DMS 273 treated with DMSO at 0.1 percent for 48 hours (cell line): ENCODE measurements around the gene CNST.
"Not testable (repeated sequence)": the region's sequence is repeated elsewhere in the genome, so short reads cannot be mapped to it uniquely, and the experiment has no call there.

Source experiments
- DNase-seq: peaks from one replicate; lab custom pipeline; 2025; lab: John Stamatoyannopoulos, UW

CNST gene

DNA sequence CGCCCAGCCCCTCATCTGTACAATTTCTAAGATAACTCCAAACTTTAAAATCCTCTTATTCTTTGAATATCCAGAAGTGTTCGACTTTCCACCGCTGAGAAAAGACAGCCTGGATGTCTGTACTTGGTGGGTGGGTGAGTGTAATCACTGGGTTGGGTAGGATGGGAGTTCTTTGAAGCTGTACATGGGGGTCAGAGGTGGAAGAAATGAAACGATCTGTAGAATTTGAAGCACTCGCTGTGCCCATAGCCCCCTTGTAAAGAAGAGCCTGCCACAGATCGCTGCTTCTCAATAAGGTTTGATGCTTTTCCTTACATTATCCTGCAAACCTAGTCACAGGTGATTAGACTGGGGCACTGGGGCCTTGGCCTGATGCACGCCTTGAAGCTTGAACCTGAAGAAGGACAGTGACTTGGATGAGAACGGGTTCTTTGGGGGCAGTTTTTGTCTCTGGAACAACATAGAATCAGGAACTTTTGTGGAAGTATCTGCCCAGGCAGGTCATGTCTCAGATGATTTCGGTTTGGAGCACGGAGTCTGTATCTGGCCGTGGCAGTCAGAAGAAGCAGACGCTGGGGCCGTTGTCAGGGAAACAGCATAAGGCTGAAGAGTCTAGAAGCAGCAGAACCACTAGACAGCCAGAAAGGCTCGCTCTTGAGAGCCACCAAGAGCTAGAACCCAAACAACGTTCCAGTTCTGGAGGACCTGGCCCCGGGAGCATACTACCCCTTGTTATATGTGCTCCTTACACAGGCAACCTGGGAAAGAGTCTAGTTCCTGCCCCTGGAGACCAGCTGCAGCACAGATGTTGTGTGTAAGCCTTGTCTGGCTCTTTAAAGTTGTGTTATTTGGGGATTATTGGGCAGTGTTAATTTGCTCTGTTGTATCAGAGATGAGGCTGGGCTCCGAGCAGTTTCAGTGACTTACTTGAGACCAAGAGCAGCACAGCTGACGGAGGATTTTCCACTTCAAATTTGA lies 112.8 kb downstream of the CNST start:
- no peak for DNase-seq

DNA sequence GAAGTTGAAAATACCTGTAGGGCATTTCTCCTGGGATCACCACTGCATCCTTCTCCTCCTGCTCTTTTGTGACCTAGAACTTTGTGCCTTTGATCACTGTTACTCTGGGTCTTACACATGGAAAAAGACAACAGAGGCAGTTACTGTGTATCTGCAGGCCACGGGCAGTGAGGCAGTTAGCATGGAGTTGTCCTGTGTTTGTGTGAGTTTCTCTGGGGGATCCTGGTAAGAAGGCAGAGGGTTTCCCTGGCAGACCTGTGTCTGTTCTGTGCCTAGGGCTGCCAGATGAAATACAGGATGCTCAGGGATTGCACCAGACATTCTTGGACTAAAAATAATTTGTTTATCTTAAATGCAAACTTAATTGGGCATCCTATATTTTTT lies 113.5 kb downstream of the CNST start:
- DNase-seq: no peak

DNA sequence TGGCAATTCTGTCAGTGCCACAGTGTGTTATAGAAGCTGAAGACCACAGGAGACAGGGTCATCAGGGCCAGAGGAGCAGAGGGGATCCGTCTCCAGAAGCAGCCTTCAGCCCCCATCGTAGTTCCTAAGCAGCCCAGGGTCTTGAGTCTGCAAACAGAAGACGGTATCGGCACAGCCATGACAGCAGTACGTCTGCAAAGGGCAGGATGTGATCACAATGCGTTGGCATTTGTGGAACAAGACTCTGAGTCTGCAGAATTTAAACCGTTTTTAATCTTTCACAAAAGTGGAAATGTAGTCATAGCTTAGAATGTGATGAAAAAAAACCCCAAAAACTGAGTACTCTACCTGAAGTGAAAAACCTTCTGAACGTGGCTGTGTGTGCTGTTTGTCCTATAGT lies 113.9 kb downstream of the CNST start:
- DNase-seq: no peak

DNA sequence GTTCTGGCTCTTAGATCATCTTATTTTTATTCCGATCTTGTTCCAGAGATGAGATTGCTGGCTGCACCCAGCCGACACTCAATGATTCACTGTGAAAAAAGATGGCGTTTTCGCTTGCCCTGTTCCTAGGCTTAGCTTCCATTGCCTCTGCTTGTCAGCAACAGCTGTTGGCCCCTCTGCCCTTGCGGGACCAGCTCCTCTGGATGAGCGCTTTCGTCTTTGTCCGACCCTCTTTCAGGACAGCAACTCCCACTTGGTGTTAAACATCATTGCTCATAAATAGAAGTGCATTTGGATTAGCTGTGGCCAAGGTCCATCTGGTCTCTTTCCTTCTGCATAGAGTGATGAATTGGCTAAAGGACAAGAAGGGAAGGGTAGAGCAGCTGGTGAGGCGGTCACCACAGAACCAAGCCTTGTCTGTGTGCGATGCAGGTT lies 114.5 kb downstream of the CNST start:
- peak; percentile 55 for DNase-seq

DNA sequence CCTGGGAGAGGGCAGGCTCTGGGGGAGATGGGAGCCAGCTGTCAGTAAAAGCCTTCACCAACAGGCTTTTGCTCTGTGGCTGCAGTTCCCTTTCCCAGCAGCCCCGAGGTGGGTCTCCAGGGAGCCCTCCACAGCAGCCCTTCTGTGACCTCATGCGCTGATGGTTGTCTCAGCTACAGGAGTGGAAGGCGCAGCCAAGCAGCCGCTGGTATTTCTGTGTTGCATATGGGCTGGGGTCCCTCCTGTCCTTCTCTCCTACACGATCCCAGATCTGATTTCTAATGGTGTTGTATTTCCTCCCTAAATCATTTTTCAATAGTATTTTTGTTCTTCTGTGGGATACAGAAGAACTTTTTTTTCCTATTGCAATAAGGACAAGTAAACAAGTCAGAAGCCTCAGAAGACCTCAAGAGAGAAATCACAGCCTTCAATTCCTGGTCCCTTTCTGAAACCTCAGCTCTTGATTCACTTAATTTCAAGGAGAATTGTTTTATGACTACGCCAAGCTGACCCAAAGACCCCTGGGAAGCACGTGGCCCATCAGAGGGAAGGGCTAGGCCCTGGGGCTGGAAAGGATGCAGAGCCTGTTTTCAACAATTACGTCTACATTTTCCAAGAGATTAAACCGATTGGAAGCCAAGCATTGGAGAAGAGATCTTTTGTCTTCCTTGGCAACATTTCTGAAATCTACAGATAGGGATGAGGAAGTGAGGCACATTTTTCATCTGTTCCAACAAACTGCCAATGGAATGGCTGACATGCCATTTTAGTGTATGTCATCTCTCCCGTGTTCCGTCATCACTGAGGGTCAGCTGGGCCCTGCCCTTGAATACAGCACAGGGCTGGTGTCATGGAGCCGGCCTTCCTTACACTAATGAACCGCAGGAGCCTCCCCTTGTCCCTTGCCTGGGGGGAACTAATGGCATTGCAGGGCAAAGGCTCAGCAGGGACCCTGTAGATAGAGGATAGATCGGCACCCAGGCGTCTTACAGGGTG lies 115.9 kb downstream of the CNST start:
- peak; percentile 42 for DNase-seq

DNA sequence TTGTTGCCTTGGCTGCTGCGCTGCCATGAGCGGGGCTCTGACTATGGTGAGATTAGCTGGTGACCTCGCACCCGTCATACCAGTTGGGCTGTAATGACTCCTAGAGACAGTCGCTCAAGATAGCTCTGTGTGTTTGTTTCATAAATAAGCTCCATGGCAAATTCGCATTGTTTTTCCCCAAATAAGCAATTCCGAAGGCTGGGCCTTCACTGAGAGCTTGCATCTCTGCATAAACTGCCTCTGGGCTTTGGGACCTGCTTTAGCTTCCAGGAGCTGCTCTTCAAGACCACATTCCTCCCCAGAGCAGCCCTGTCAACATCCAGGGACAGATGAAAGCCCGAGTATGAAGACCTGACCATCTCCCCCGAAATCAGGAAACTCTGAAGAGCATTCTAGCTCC lies 117.3 kb downstream of the CNST start:
- no peak for DNase-seq

DNA sequence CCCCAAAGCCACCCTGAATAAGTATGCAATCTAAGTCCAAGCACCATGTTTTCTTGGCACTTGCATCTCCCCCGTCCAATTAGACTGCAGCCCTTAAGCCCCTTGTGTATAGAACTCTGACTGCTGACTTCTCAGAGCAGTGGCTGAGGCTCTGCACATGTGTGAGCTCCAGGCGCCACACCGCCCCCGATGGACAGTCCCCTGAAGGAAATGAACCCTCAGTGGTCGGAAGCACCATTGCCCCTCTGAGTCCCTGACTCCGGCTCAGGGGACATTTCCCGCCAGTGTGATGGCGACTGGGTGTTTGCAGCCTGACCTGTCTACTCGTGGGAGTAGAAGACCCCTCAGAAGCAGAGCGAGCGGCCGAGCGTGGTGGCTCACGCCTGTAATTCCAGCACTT lies 120.7 kb downstream of the CNST start:
- DNase-seq: no peak

DNA sequence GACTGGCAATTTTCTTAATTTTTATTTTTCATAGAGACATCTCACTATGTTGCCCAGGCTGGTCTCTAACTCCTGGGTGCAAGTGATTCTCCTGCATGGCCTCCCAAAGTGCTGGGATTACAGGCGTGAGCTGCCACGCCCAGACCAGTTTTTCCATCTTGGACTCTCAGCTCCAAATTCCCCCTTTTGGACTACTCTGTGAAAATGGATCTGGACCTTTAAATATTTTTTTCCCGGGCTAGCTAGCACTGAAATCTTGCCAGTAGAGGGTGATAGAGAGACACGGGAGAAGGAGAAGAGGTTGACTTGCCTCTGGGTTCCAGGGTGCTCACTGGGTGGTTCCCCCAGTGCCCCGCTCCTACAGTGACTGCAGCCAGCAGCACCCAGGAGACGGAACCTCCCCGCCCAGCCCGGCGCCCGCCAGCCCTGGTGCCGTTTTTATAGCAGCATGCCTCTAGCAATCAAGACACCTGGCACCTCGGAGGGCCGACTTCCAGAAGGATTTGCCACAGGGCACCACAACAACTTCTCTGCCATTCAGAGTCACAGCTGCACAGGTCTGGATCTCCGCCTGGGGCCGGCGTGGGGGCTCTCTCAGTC lies 123.3 kb downstream of the CNST start:
- peak; percentile 77 for DNase-seq

DNA sequence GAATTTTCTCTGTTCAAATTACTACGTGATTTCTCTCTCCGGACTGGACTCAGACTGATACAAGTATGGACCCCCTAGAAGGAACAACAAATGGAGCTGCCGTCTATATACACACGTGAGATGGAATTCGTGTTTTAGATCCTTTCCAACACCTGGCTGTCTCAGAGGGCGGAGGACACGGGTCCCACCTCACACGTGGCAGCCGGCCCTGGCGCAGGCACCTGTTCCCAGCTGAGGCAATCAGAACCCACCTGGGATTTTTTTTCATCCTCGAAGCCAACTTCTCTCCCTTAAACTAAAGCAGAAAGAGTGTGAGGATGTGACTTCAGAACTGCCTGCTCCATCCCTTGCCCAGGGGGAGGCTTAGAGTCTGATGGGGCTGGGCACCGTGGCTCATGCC lies 123.8 kb downstream of the CNST start:
- DNase-seq: no peak

DNA sequence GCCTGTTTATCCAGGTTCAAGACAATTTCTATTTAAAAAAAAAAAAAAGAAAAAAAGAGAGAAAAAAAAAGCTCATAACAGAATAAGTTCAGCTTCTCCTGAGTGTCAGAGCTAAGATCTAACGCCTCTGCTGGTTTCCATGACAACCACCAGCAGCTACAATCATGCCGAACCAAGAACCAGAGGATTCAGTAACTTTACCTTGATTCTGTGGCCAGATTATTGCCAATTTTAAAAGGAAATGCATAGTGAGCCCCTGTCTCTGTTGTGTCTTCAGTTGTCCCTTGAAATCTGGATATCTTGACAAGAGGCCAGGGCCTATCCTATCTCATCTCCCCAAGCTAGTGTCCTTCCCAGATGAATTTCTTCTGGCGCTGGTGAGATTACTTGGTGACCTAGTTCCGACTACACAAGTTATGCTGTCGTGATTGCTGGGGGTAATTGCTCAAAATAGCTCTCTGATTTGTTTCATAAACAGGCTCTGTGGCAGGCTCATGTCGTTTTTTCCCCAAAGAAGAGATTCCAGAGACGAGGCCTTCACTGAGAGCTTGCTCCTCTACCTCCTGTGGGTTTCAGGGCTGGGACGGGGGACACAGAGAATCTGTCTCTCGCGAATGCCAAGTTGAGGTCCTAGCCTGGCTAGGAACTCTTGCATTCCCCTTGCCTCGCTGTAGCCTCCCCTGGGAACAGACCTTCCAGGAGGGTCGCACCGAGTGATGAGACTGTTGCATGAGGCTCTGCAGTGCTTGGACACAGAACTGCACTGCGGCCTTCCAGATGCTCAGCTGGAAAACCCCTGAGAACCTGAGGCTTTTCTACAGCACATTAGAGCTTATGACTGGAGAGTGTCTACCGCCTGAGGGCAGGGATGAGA lies 125.6 kb downstream of the CNST start:
- DNase-seq: no peak

DNA sequence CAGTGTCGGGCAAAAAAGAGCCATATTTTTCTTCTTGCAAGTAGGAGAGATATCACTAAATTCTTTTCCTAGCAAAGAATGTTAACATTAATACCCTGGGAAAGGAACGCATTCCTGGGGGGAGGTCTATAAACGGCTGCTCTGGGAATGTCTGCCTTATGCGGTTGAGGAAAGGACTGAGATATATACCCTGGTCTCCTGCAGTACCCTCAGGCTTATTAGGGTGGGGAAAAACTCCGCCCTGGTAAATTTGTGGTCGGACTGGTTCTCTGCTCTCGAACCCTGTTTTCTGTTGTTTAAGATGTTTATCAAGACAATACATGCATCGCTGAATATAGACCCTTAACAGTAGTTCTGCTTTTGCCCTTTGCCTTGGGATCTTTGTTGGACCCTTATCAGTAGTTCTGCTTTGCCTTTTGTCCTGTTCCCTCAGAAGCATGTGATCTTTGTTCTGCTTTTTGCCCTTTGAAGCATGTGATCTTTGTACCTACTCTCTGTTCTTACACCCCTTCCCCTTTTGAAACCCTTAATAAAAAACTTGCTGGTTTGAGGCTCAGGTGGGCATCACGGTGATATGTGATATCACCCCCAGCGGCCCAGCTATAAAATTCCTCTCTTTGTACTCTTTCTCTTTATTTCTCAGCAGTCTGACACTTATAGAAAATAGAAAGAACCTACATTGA lies 128.1 kb downstream of the CNST start:
- DNase-seq: not testable (repeated sequence)

DNA sequence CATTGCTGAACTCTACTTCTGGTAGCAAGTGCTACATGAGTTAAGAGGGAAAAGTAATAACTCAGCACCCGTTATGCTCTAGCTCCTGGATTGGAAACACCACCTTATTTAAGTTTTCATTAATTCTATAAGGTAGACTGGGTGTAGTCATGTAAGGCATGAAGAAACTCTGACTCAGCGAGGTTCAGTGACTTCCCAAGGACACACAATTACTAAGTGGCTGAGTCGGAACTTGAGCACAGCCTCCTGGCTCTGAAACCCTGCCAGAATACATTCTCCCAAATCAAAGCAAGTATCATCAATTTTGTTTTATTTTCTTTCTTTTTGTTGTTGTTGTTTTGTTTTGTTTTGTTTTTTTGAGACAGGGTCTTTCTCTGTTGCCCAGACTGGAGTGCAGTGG lies 128.9 kb downstream of the CNST start:
- DNase-seq: no peak

DNA sequence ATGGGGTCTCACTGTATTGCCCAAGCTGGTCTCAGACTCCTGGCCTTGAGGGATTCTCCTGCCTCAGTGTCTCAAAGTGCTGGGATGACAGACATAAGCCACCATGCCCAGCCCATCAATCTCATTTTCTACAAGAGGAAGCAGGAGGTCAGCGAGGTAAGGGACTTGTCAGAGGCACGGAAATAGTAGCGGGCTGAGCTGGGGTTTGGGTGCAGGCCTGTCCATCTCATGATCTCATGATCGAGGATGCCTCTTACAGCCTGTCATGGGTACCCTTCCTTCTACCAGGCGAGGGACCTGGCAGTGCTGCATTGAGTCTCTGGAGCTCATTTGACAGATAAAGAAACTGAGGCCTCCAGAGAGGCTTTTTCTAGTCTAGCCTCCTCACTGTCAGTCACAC lies 129.4 kb downstream of the CNST start:
- DNase-seq: no peak

DNA sequence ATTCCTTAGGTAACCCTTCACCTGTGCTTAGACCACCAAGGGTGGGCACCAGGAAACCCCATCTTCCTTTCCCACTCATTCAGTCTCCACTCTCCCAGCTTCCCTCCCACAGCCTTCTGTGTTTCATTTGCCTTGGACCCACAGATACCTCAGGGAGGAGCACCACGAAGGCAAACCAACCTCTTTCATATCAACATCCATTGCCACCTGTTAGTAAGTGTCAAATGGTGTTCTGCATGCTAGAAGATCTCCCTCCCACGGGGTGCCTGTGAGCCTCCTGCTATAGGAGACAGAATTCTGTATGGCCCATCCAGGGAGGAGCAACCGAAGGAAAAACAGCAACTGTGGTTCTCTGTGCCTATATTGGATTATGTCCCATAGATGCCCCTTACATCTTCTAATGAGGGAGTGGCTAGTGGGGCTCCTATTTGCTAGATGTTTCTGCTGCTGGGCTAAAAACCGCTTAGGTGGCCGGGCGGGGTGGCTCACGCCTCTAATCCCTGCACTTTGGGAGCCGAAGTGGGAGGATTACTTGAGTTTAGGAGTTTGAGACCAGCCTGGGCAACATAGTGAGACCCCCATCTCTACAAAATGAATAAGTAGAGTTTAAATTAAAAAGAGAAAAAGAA lies 132.3 kb downstream of the CNST start:
- DNase-seq: no peak

DNA sequence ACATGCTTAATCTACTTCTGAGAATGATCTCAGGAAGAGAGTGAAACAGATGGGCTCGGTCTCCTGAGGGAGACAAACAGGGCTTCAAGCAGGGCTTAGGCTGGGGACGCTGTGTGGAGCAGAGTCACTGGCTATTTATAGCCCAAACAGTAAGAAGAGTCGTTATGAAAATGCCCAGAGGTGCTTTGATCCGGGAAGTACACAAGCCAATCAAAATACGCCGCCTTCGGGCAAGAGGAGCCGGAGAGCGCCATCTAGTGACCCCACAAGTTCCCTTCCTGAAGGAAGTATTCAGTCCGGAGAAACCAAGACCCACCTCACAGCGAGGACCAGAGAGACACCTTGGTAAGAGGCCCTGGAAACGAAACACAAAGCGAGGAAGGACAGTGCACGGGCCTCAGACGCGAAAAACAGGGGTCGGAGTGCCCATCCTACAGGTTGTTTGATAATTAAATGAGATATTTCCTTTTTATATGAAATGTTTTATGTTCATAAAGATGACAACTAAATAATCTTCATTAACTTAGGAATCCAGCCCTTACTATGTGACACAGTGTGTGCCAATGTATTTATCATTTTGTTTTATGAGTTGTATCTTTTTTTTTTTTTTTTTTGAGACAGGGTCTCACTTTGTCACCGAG lies 133.0 kb downstream of the CNST start:
- DNase-seq: peak; percentile 88

DNA sequence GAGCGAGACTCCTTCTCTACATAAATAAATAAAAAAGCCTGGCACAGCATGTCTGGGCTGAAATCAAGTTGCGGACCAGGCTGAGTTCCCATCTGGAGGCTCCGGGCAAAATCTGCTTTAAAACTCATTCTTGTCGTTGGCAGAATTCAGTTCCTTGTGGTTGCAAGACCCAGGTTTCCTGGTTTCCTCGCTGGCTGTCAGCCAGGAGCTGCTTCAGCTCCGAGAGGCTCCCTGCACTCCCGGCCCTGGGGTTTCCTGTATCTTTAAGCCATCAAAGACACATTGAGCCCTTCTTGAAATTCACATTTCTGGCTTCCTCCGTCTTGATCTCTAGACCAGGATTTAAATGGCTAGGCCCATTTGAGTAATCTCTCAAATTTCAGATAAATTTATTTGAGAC lies 137.3 kb downstream of the CNST start:
- DNase-seq: no peak

DNA sequence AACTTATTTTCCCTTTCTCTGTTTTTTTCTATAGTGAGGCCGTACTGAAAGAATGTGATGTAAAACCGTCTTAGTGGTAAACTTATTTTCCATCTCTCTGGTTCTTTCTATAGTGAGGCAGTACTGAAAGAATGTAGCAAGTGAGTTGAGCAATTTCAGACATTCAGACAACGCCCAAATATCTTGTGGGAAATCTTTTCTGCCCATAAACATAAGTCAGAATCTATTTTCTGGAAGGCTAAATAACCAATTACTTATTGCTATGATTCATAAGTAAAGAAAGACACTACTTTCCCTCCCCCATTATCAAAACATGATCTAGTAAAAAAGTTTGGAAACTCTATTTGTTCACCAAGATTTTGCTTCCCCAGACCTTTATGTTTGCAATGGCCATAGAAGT lies 139.1 kb downstream of the CNST start:
- DNase-seq: no peak

DNA sequence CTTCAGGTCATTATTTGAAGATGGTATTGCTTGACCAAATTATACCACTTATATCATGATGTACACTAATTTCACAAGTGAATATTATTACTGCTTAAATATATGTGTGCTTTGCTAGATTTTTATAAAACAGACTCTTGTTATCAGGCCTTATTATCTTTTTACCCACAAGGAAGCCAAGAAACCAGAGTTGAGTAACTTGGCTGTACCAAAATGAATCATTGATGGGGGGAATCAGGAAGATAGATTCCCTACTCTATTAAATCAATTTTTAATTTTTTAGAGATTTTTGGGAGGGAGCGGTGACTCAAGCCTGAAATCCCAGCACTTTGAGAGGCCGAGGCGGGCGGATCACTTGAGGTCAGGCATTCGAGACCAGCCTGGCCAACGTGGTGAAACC lies 141.9 kb downstream of the CNST start:
- DNase-seq: no peak

DNA sequence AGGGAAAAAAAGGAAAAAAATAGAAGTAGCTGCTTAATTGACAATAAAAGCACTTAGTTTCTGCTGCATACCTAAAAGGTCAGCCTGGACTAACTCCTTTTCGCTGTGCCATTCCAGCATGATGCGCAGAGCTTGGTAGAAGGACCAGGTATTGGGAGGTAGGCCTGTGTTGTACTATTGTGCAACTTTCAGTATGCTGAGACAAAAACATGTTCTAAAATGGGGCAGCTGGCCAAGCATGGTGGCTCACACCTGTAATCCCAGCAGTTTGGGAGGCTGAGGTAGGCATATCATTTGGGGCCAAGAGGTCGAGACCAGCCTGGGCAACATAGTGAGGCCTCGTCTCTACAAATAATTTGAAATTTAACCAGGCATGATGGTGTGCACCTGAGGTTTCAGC lies 142.9 kb downstream of the CNST start:
- DNase-seq: no peak

DNA sequence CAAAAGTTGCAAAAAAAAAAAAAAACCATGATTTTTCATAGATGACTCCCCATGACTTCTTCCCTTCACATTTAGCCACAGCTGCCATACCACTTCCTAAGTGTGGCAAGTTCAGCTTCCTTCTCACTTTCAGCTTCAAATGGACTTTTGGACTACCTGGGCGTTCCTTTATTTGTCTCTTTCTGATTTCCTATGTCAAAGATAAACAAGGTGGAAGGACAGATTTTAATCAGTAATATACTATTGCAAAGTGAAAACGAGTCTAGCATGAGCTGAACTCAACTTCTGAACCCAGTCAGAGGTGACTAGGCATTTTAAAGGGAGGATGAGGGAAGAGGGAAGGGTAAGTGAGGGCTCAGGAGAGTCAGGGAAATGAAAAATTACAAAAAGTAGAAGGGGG lies 143.6 kb downstream of the CNST start:
- DNase-seq: no peak
